SK-N-MC (cell line): ENCODE data around the gene KCTD19.

Source experiments
- EZH2 ChIP-seq: fragments of 200-600 bp; sonication (generic); IDR thresholded peaks from one replicate; pipeline ENCODE4 v1.6.1; 2017; ENCODE audit warnings: antibody characterized with exemption
- POLR2AphosphoS5 ChIP-seq: IDR thresholded peaks from 2 replicates; pipeline ENCODE4 v1.6.1; 2012; ENCODE audit warnings: mild to moderate bottlenecking, low read depth, low read length, borderline replicate concordance

- TF ChIP-seq POLR2AphosphoS5 (no peak), EZH2 (no peak)
These were observed 19.8 kb upstream of the KCTD19 start for GRCh38 chr16:67346341-67346740.
